H9 (cell line): Measurements from ENCODE around the gene BAIAP2. TPM values are rescaled to one million over a fixed set of nuclear protein-coding genes. Genes with fewer than 3 reads are reported as not detected.

Experiments used
- DNase-seq: peaks from one replicate; pipeline ENCODE4 v3.0.0-alpha.2; 2017
- H2AFZ ChIP-seq: one replicate; pipeline ENCODE4 v1.6.1; 2013; ENCODE audit warnings: mild to moderate bottlenecking, low read length, control low read depth, moderate library complexity
- H2AK5ac ChIP-seq: 2 replicates; pipeline ENCODE4 v1.6.1; 2013; ENCODE audit warnings: low read length, control low read depth, mixed read lengths; ENCODE audit not compliant: insufficient read length
- H2BK120ac ChIP-seq: one replicate; pipeline ENCODE4 v1.6.1; 2013; ENCODE audit warnings: low read depth, mild to moderate bottlenecking, low read length, control low read depth, inconsistent platforms; ENCODE audit not compliant: poor library complexity, severe bottlenecking
- H2BK12ac ChIP-seq: 2 replicates; pipeline ENCODE4 v1.6.1; 2013; ENCODE audit warnings: low read length, control low read depth, mixed read lengths, low read depth; ENCODE audit not compliant: insufficient read length
- H2BK15ac ChIP-seq: 2 replicates; pipeline ENCODE4 v1.6.1; 2013; ENCODE audit warnings: low read depth, low read length, control low read depth
- H2BK20ac ChIP-seq: one replicate; pipeline ENCODE4 v1.6.1; 2013; ENCODE audit warnings: low read depth, mild to moderate bottlenecking, low read length, control low read depth, inconsistent platforms; ENCODE audit not compliant: poor library complexity, severe bottlenecking
- H2BK5ac ChIP-seq: 2 replicates; pipeline ENCODE4 v1.6.1; 2013; ENCODE audit warnings: low read length, control low read depth, mixed read lengths; ENCODE audit not compliant: insufficient read length
- H3K14ac ChIP-seq: 2 replicates; pipeline ENCODE4 v1.6.1; 2013; ENCODE audit warnings: low read length, control low read depth; ENCODE audit not compliant: insufficient read depth
- H3K18ac ChIP-seq: 2 replicates; pipeline ENCODE4 v1.6.1; 2013; ENCODE audit warnings: low read depth, mild to moderate bottlenecking, mixed read lengths, low read length, control low read depth; ENCODE audit not compliant: insufficient read length
- H3K23ac ChIP-seq: 2 replicates; pipeline ENCODE4 v1.6.1; 2013; ENCODE audit warnings: low read length, control low read depth, mixed read lengths, low read depth; ENCODE audit not compliant: insufficient read length
- H3K23me2 ChIP-seq: 2 replicates; pipeline ENCODE4 v1.6.1; 2013; ENCODE audit warnings: low read depth, mild to moderate bottlenecking, mixed read lengths, low read length, control low read depth; ENCODE audit not compliant: insufficient read length, poor library complexity, severe bottlenecking
- H3K27ac ChIP-seq: 2 replicates; pipeline ENCODE4 v1.5.1; 2013; ENCODE audit warnings: low read length, control low read depth, mixed read lengths, low read depth; ENCODE audit not compliant: insufficient read length
- H3K27me3 ChIP-seq: 2 replicates; pipeline ENCODE4 v1.6.1; 2013; ENCODE audit warnings: low read length, control low read depth, inconsistent platforms; ENCODE audit not compliant: insufficient read depth
- H3K4ac ChIP-seq: 2 replicates; pipeline ENCODE4 v1.6.1; 2013; ENCODE audit warnings: low read depth, mild to moderate bottlenecking, control low read depth, inconsistent platforms, low read length, moderate library complexity
- H3K4me1 ChIP-seq: 2 replicates; pipeline ENCODE4 v1.6.1; 2013; ENCODE audit warnings: low read length, control low read depth, inconsistent platforms; ENCODE audit not compliant: insufficient read depth
- H3K4me2 ChIP-seq: 2 replicates; pipeline ENCODE4 v1.6.1; 2013; ENCODE audit warnings: low read length, control low read depth, mixed read lengths; ENCODE audit not compliant: insufficient read length, insufficient read depth
- H3K56ac ChIP-seq: 2 replicates; pipeline ENCODE4 v1.6.1; 2013; ENCODE audit warnings: low read depth, mild to moderate bottlenecking, mixed read lengths, low read length, control low read depth; ENCODE audit not compliant: insufficient read length
- H3K79me1 ChIP-seq: 2 replicates; pipeline ENCODE4 v1.6.1; 2013; ENCODE audit warnings: low read depth, mild to moderate bottlenecking, moderate library complexity, low read length, control low read depth, inconsistent platforms; ENCODE audit not compliant: insufficient read depth, poor library complexity, severe bottlenecking
- H3K79me2 ChIP-seq: 2 replicates; pipeline ENCODE4 v1.6.1; 2013; ENCODE audit warnings: low read length, control low read depth, inconsistent platforms; ENCODE audit not compliant: insufficient read depth
- H3K9ac ChIP-seq: 2 replicates; pipeline ENCODE4 v1.6.1; 2013; ENCODE audit warnings: low read length, control low read depth, mixed read lengths; ENCODE audit not compliant: insufficient read length; ENCODE audit errors: extremely low read depth
- H3K9me3 ChIP-seq: one replicate; pipeline ENCODE4 v1.6.1; 2013; ENCODE audit warnings: low read depth, low read length, inconsistent platforms; ENCODE audit not compliant: control insufficient read depth
- H3T11ph ChIP-seq: one replicate; pipeline ENCODE4 v1.6.1; 2013; ENCODE audit warnings: mild to moderate bottlenecking, low read length, control low read depth, inconsistent platforms
- H4K20me1 ChIP-seq: one replicate; pipeline ENCODE4 v1.6.1; 2013; ENCODE audit not compliant: control insufficient read depth, insufficient read length, insufficient read depth
- H4K5ac ChIP-seq: 2 replicates; pipeline ENCODE4 v1.6.1; 2013; ENCODE audit warnings: low read depth, mild to moderate bottlenecking, mixed read lengths, low read length, control low read depth; ENCODE audit not compliant: insufficient read length
- H4K8ac ChIP-seq: replicated peaks from 2 replicates; pipeline ENCODE4 v1.6.1; 2013; ENCODE audit warnings: low read length, control low read depth, mixed read lengths, low read depth; ENCODE audit not compliant: insufficient read length
- H4K91ac ChIP-seq: 2 replicates; pipeline ENCODE4 v1.6.1; 2013; ENCODE audit warnings: low read depth, mild to moderate bottlenecking, moderate library complexity, mixed read lengths, low read length, control low read depth; ENCODE audit not compliant: insufficient read length
- H3K27ac Mint-ChIP-seq, 3 experiments: 2 replicates in 2 of 3; 3 replicates in 1 of 3; pipeline ENCODE4 v1.8.0; 2020 to 2021; ENCODE audit warnings: mixed read lengths in 3 of 3, mild to moderate bottlenecking in 1 of 3, moderate library complexity in 1 of 3
- H3K27me3 Mint-ChIP-seq: 2 replicates; pipeline ENCODE4 v1.8.0; 2021; ENCODE audit warnings: low read depth, mild to moderate bottlenecking, moderate library complexity, mixed read lengths
- H3K36me3 Mint-ChIP-seq, 3 experiments: 2 replicates in 2 of 3; 3 replicates in 1 of 3; pipeline ENCODE4 v1.8.0; 2020 to 2021; ENCODE audit warnings: low read depth in 3 of 3, mixed read lengths in 3 of 3; ENCODE audit not compliant: insufficient read depth in 1 of 3
- H3K4me1 Mint-ChIP-seq, 2 experiments: 2 replicates each; pipeline ENCODE4 v1.8.0; 2020; ENCODE audit warnings: mixed read lengths in 2 of 2
- H3K4me3 Mint-ChIP-seq, 2 experiments: 2 replicates in 1 of 2; 3 replicates in 1 of 2; pipeline ENCODE4 v1.8.0; 2020 to 2021; ENCODE audit warnings: mild to moderate bottlenecking in 2 of 2, mixed read lengths in 2 of 2, moderate library complexity in 1 of 2
- H3K9me3 Mint-ChIP-seq, 2 experiments: 2 replicates in 1 of 2; 3 replicates in 1 of 2; pipeline ENCODE4 v1.8.0; 2020; ENCODE audit warnings: mild to moderate bottlenecking in 2 of 2, mixed read lengths in 2 of 2, moderate library complexity in 1 of 2
- WGBS: extraction: QIAGEN DNeasy Blood & Tissue Kit; methylation state at CpG from one replicate; pipeline ENCODE4 v1.1.7; 2013; ENCODE audit warnings: missing lambda C conversion rate, low lambda C conversion rate, mixed read lengths; ENCODE audit not compliant: insufficient read length; ENCODE audit errors: extremely low coverage; 5-methylcytosine and 5-hydroxymethylcytosine counted together
- total RNA-seq: library from RNA; stranded (reverse); gene quantifications from 2 replicates; pipeline ENCODE4 v1.2.1, GENCODE V29; 2021
- TF ChIP-seq, protein P1 (sequence below): fragments of 200-600 bp; sonication (generic); conservative IDR thresholded peaks from 3 replicates; pipeline ENCODE4 v1.8.0; 2021; ENCODE audit warnings: antibody characterized with exemption, mild to moderate bottlenecking

Gene BAIAP2
- total RNA-seq, 1 experiment from 2014 or later, result 27.8 TPM

DNA sequence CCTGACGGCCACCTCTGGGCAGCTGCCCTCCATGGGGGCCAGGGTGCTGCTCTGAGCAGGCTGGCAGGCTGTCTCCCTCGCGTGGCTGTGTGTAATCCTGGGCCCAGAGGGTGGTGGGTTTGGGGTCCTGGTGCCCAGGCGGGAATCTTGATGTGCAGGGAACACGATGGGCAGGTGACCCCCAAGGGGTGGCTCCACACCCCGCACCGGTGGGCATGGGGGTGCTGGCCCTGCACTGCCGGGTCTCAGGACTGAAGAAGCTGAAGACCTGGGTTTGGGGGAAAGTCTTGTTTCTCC, 34.7 kb upstream of the BAIAP2 start:
- H3K4me2 ChIP-seq, result no peak overlapping the region
- H3K14ac ChIP-seq, result no peak overlapping the region
- no peak overlapping the region for H2BK20ac ChIP-seq
- no peak overlapping the region for H4K91ac ChIP-seq
- Mint-ChIP-seq H3K27ac (no peak overlapping the region), H3K9me3 (peaks cover 0 to 4% of the 10 kb centered on the region in 2 experiments; a peak in 2 of 5 replicates), H3K4me3 (no peak overlapping the region), H3K36me3 (peaks cover 5 to 20% (median 17%) of the 10 kb centered on the region in 3 experiments; a peak in 5 of 7 replicates), H3K4me1 (peaks cover 10 to 14% of the 10 kb centered on the region in 2 experiments), H3K27me3 (peaks cover 38% of the 10 kb centered on the region)
- H3K9me3 ChIP-seq, result no peaks in the 10 kb centered on the region
- no peak overlapping the region for H2BK12ac ChIP-seq
- H4K20me1 ChIP-seq, result no peaks in the 10 kb centered on the region
- no peak overlapping the region for H4K8ac ChIP-seq
- H2BK5ac ChIP-seq, result no peak overlapping the region
- no peaks in the 10 kb centered on the region; the same call in 1 of the 2 replicates for H3K27me3 ChIP-seq
- no peak overlapping the region for H3K18ac ChIP-seq
- TF ChIP-seq, protein P1, sequence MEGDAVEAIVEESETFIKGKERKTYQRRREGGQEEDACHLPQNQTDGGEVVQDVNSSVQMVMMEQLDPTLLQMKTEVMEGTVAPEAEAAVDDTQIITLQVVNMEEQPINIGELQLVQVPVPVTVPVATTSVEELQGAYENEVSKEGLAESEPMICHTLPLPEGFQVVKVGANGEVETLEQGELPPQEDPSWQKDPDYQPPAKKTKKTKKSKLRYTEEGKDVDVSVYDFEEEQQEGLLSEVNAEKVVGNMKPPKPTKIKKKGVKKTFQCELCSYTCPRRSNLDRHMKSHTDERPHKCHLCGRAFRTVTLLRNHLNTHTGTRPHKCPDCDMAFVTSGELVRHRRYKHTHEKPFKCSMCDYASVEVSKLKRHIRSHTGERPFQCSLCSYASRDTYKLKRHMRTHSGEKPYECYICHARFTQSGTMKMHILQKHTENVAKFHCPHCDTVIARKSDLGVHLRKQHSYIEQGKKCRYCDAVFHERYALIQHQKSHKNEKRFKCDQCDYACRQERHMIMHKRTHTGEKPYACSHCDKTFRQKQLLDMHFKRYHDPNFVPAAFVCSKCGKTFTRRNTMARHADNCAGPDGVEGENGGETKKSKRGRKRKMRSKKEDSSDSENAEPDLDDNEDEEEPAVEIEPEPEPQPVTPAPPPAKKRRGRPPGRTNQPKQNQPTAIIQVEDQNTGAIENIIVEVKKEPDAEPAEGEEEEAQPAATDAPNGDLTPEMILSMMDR, result no peak
- H3K56ac ChIP-seq, result no peak overlapping the region
- no peak overlapping the region for H3T11ph ChIP-seq
- no peak overlapping the region for H4K5ac ChIP-seq
- H3K79me1 ChIP-seq, result no peaks in the 10 kb centered on the region
- no peak overlapping the region for H3K27ac ChIP-seq
- H3K4me1 ChIP-seq, result no peaks in the 10 kb centered on the region
- peaks cover 4% of the 10 kb centered on the region for H3K23me2 ChIP-seq
- H3K23ac ChIP-seq, result no peak overlapping the region
- no peak overlapping the region for H2BK15ac ChIP-seq
- H2AK5ac ChIP-seq, result no peak overlapping the region
- no peak overlapping the region for H2BK120ac ChIP-seq
- no peaks in the 10 kb centered on the region for H3K79me2 ChIP-seq
- no peak for DNase-seq
- no CpG with 5 or more reads among the region's 8 CpGs for WGBS
- no peak overlapping the region for H2AFZ ChIP-seq
- no peak overlapping the region for H3K4ac ChIP-seq
- H3K9ac ChIP-seq, result no peak overlapping the region
